HL-60 (cell line): ENCODE results near the gene PPFIBP2.

ENCODE experiments used
- DNase-seq, 2 experiments: peaks; one replicate each; pipeline ENCODE4 v3.0.0-alpha.2; 2010 to 2020; ENCODE audit warnings: low read depth in 1 of 2, low spot score in 1 of 2
- H3K27ac ChIP-seq: fragments of 250-450 bp; sonication (Bioruptor Pico); replicated peaks from 2 replicates; pipeline ENCODE4 v1.5.1; 2020; ENCODE audit warnings: mild to moderate bottlenecking, moderate library complexity
- H3K27me3 ChIP-seq: fragments of 250-450 bp; sonication (Bioruptor Pico); 2 replicates; pipeline ENCODE4 v1.5.1; 2021; ENCODE audit warnings: mild to moderate bottlenecking, moderate library complexity; ENCODE audit not compliant: insufficient read depth, poor library complexity, severe bottlenecking
- H3K4me3 ChIP-seq: replicated peaks from 2 replicates; pipeline ENCODE4 v1.5.1; 2011; ENCODE audit warnings: mild to moderate bottlenecking, control low read depth, low read length; ENCODE audit not compliant: insufficient read depth
- GABPA ChIP-seq: IDR thresholded peaks from 2 replicates; pipeline ENCODE4 v1.6.1; 2012; ENCODE audit warnings: low read depth
- POLR2AphosphoS5 ChIP-seq: IDR thresholded peaks from 2 replicates; pipeline ENCODE4 v1.6.1; 2012; ENCODE audit warnings: low read depth
- REST ChIP-seq: IDR thresholded peaks from 2 replicates; pipeline ENCODE4 v1.6.1; 2012; ENCODE audit warnings: low read depth; ENCODE audit not compliant: insufficient replicate concordance
- SPI1 ChIP-seq: IDR thresholded peaks from 2 replicates; pipeline ENCODE4 v1.6.1; 2012; ENCODE audit warnings: low read depth, mild to moderate bottlenecking, borderline replicate concordance
- TF ChIP-seq, protein P1 (sequence below): IDR thresholded peaks from one replicate; pipeline ENCODE4 v1.5.1; 2011; ENCODE audit warnings: low read length, control low read depth, inconsistent platforms; ENCODE audit not compliant: insufficient read depth

Gene PPFIBP2

GRCh38 chr11:7537265-7537664 is 23.5 kb downstream of the PPFIBP2 start:
- no peak for TF ChIP-seq REST
- no peak for TF ChIP-seq POLR2AphosphoS5
- TF ChIP-seq, protein P1, sequence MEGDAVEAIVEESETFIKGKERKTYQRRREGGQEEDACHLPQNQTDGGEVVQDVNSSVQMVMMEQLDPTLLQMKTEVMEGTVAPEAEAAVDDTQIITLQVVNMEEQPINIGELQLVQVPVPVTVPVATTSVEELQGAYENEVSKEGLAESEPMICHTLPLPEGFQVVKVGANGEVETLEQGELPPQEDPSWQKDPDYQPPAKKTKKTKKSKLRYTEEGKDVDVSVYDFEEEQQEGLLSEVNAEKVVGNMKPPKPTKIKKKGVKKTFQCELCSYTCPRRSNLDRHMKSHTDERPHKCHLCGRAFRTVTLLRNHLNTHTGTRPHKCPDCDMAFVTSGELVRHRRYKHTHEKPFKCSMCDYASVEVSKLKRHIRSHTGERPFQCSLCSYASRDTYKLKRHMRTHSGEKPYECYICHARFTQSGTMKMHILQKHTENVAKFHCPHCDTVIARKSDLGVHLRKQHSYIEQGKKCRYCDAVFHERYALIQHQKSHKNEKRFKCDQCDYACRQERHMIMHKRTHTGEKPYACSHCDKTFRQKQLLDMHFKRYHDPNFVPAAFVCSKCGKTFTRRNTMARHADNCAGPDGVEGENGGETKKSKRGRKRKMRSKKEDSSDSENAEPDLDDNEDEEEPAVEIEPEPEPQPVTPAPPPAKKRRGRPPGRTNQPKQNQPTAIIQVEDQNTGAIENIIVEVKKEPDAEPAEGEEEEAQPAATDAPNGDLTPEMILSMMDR: no peak
- no peak for TF ChIP-seq SPI1
- no peak for TF ChIP-seq GABPA
- Histone ChIP-seq H3K27ac (no peak overlapping the region), H3K27me3 (peaks cover 2% of the 10 kb centered on the region), H3K4me3 (no peak overlapping the region)
- no peak for DNase-seq

GRCh38 chr11:7538031-7538430 is 24.2 kb downstream of the PPFIBP2 start:
- DNase-seq: no peak
- H3K27me3 ChIP-seq: peaks cover 2% of the 10 kb centered on the region
- no peak overlapping the region for H3K27ac ChIP-seq
- TF ChIP-seq GABPA (no peak), SPI1 (no peak), REST (no peak), POLR2AphosphoS5 (no peak)
- TF ChIP-seq, protein P1: no peak
- no peak overlapping the region for H3K4me3 ChIP-seq

DNA sequence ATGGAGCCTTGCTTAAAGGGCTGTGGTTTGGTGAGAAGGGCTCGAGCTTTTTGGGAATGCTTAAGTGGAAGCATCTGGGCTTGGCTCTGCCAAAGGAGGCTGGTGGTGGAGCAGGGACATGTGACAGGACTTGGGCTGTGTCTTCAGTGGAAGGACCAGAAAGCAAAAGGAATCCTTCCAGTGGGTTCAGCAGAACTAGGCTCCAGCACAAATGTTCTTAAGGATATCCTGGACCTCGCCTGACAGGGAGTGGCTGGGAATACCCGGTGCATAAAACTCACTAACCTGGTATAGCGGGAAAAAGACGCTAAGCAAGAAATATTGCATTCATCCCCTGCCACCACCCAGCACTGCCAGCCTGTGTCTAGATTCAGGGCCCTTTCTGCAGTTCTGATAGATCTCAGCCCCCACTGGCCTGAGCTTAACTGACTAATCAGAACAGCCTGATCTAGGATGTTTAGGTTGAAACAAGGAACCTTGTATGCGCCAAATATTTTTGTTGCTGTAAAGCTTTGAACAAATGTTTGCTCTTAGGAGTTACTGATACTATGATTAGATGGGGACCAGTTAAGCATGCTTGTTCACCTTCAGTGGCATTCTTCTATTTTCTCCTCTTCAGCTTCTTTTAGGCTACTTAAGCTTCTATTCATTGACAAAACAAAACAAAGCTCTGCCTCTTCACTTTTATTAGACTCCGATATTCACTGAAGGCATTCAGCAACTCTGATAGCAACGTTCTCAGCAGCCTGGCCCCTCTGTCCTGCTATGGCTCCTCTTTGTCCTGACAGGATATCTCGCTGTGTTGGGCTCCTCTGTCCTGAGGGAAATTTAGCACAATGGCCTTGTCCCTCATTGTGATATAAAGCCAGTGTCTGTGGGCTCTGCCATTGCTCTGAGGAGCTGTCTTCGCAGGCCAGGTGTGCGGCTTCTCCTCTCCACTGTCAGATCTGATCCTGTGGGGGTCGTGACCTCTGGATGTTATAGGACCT is 25.0 kb downstream of the PPFIBP2 start:
- Histone ChIP-seq H3K27ac (no peak overlapping the region), H3K4me3 (no peak overlapping the region), H3K27me3 (peaks cover 2% of the 10 kb centered on the region)
- no peak for TF ChIP-seq POLR2AphosphoS5
- no peak for TF ChIP-seq REST
- TF ChIP-seq SPI1: no peak
- no peak for TF ChIP-seq GABPA
- TF ChIP-seq, protein P1: no peak
- DNase-seq: no peak
